Measurements from ENCODE around the gene CAPN10.

The CAPN10 gene

GRCh38 chr2:240628808-240629618 is 42.5 kb downstream of the CAPN10 start:
- H3K4me3 ChIP-seq (ENCODE audit: low read depth, low read length), result no peak overlapping the region
- no peak for TF ChIP-seq CTCF (conservative IDR thresholded peaks at IDR 0.05; ENCODE audit: low read depth, low read length)
- no peak for DNase-seq (ENCODE audit: low read depth)

- no peak for TF ChIP-seq CTCF (conservative IDR thresholded peaks at IDR 0.05; ENCODE audit: low read depth, low read length)
- H3K4me3 ChIP-seq (ENCODE audit: low read depth, low read length), result no peak overlapping the region
- DNase-seq (ENCODE audit: low read depth), result no peak
Observed at GRCh38 chr2:240629619-240629967, 43.1 kb downstream of the CAPN10 start.

GRCh38 chr2:240629968-240630770 is 43.6 kb downstream of the CAPN10 start:
- no peak for DNase-seq (ENCODE audit: low read depth)
- no peak overlapping the region for H3K4me3 ChIP-seq (ENCODE audit: low read depth, low read length)

GRCh38 chr2:240630771-240631547 is 44.4 kb downstream of the CAPN10 start:
- no peak overlapping the region for H3K4me3 ChIP-seq (ENCODE audit: low read depth, low read length)
- TF ChIP-seq CTCF (conservative IDR thresholded peaks at IDR 0.05; ENCODE audit: low read depth, low read length), result no peak
- DNase-seq (ENCODE audit: low read depth), result no peak

More at GRCh38 chr2:240629968-240630770, 43.6 kb downstream of the CAPN10 start:
- TF ChIP-seq CTCF (conservative IDR thresholded peaks at IDR 0.05; ENCODE audit: low read depth, low read length), result no peak

GRCh38 chr2:240631548-240632305 is 45.2 kb downstream of the CAPN10 start:
- DNase-seq (ENCODE audit: low read depth), result no peak
- H3K4me3 ChIP-seq (ENCODE audit: low read depth, low read length), result no peak overlapping the region
- TF ChIP-seq CTCF (conservative IDR thresholded peaks at IDR 0.05; ENCODE audit: low read depth, low read length), result no peak

- no peak overlapping the region for H3K4me3 ChIP-seq (ENCODE audit: low read depth, low read length)
- DNase-seq (ENCODE audit: low read depth), result no peak
- no peak for TF ChIP-seq CTCF (conservative IDR thresholded peaks at IDR 0.05; ENCODE audit: low read depth, low read length)
Observed at GRCh38 chr2:240632306-240632721, 45.8 kb downstream of the CAPN10 start.

Measured in choroid plexus epithelial cell (primary cell).